RWPE2 (cell line): Measurements from ENCODE around the gene PREPL.

Source experiments
- ATAC-seq: fragments of 200-7000 bp; cut with Tn5 transposase; 3 replicates; pipeline ENCODE4 v1.9.1; 2021; ENCODE audit warnings: low read depth
- DNase-seq: peaks from one replicate; pipeline ENCODE4 v3.0.0-alpha.2; 2020; ENCODE audit warnings: low spot score
- H3K27ac ChIP-seq: fragments of 450-650 bp; 2 replicates; pipeline ENCODE4 v1.5.1; 2017; ENCODE audit warnings: mild to moderate bottlenecking; ENCODE audit not compliant: poor library complexity, severe bottlenecking
- H3K27me3 ChIP-seq: fragments of 250-450 bp; sonication (Bioruptor Pico); 2 replicates; pipeline ENCODE4 v1.5.1; 2021; ENCODE audit warnings: mild to moderate bottlenecking, moderate library complexity; ENCODE audit not compliant: insufficient read depth, poor library complexity, severe bottlenecking
- H3K36me3 ChIP-seq: fragments of 250-450 bp; sonication (Bioruptor Pico); 2 replicates; pipeline ENCODE4 v1.5.1; 2020; ENCODE audit warnings: low read depth, mild to moderate bottlenecking, moderate library complexity
- H3K4me1 ChIP-seq: fragments of 250-450 bp; sonication (Bioruptor Pico); 2 replicates; pipeline ENCODE4 v1.5.1; 2021; ENCODE audit warnings: mild to moderate bottlenecking, moderate library complexity; ENCODE audit not compliant: insufficient read depth, poor library complexity, severe bottlenecking
- H3K4me3 ChIP-seq: fragments of 250-450 bp; sonication (Bioruptor Pico); 2 replicates; pipeline ENCODE4 v1.5.1; 2021; ENCODE audit warnings: mild to moderate bottlenecking, moderate library complexity; ENCODE audit not compliant: severe bottlenecking
- H3K9me3 ChIP-seq: fragments of 250-450 bp; sonication (Bioruptor Pico); 2 replicates; pipeline ENCODE4 v1.5.1; 2021; ENCODE audit warnings: mild to moderate bottlenecking, moderate library complexity; ENCODE audit not compliant: severe bottlenecking
- CTCF ChIP-seq: fragments of 450-650 bp; IDR thresholded peaks from one replicate; pipeline ENCODE4 v1.5.1; 2017; ENCODE audit warnings: mild to moderate bottlenecking, moderate library complexity; ENCODE audit not compliant: poor library complexity, severe bottlenecking

PREPL gene

GRCh38 chr2:44335806-44336538 lies 25.3 kb downstream of the PREPL start:
- ATAC-seq (no peak), DNase-seq (no peak)
- Histone ChIP-seq H3K4me1 (no peaks in the 10 kb centered on the region), H3K4me3 (no peak overlapping the region), H3K27me3 (no peaks in the 10 kb centered on the region), H3K9me3 (no peaks in the 10 kb centered on the region), H3K27ac (no peak overlapping the region), H3K36me3 (peaks cover 78% of the 10 kb centered on the region)
- TF ChIP-seq CTCF, result no peak

GRCh38 chr2:44333994-44334393 lies 27.3 kb downstream of the PREPL start:
- Histone ChIP-seq H3K9me3 (no peaks in the 10 kb centered on the region), H3K4me1 (no peaks in the 10 kb centered on the region), H3K27ac (no peak overlapping the region), H3K27me3 (no peaks in the 10 kb centered on the region), H3K4me3 (no peak overlapping the region), H3K36me3 (peaks cover 76% of the 10 kb centered on the region)
- no peak for TF ChIP-seq CTCF
- ATAC-seq (no peak), DNase-seq (no peak)

GRCh38 chr2:44330801-44331200 lies 30.5 kb downstream of the PREPL start:
- Histone ChIP-seq H3K4me1 (no peaks in the 10 kb centered on the region), H3K4me3 (no peak overlapping the region), H3K27ac (no peak overlapping the region), H3K36me3 (peaks cover 72% of the 10 kb centered on the region), H3K9me3 (no peaks in the 10 kb centered on the region), H3K27me3 (no peaks in the 10 kb centered on the region)
- TF ChIP-seq CTCF, result no peak
- ATAC-seq (no peak), DNase-seq (no peak)

GRCh38 chr2:44329343-44329742 lies 32.0 kb downstream of the PREPL start:
- no peak for TF ChIP-seq CTCF
- ATAC-seq (no peak), DNase-seq (no peak)
- H3K36me3 ChIP-seq, result peaks cover 72% of the 10 kb centered on the region
- H3K9me3 ChIP-seq, result no peaks in the 10 kb centered on the region
- no peaks in the 10 kb centered on the region for H3K4me1 ChIP-seq
- H3K27ac ChIP-seq, result no peak overlapping the region
- no peak overlapping the region for H3K4me3 ChIP-seq
- no peaks in the 10 kb centered on the region for H3K27me3 ChIP-seq

GRCh38 chr2:44328750-44329149 lies 32.5 kb downstream of the PREPL start:
- no peaks in the 10 kb centered on the region for H3K27me3 ChIP-seq
- no peak for TF ChIP-seq CTCF
- peaks cover 78% of the 10 kb centered on the region for H3K36me3 ChIP-seq
- no peaks in the 10 kb centered on the region for H3K9me3 ChIP-seq
- DNase-seq, result no peak
- ATAC-seq, result no peak
- no peak overlapping the region for H3K4me3 ChIP-seq
- no peaks in the 10 kb centered on the region for H3K4me1 ChIP-seq
- H3K27ac ChIP-seq, result no peak overlapping the region
